Prostate gland (tissue), 2 donors: ENCODE data around the gene PPP1R2C. TPM values are rescaled to one million over a fixed set of nuclear protein-coding genes. Genes with fewer than 3 reads are reported as not detected.

ENCODE experiments used
- DNase-seq: peaks from one replicate; pipeline ENCODE4 v3.0.0-alpha.2; 2019; ENCODE audit warnings: low spot score
- H3K27ac ChIP-seq, 2 donors: fragments of 200-600 bp; sonication (generic); 2 replicates each; pipeline ENCODE4 v1.5.1; 2017 to 2019
- H3K27me3 ChIP-seq: fragments of 200-600 bp; sonication (generic); replicated peaks from 2 replicates; pipeline ENCODE4 v1.5.1; 2019; ENCODE audit not compliant: insufficient read depth
- H3K36me3 ChIP-seq, 2 donors: fragments of 200-600 bp; sonication (generic); 1 replicate in 1 of 2; 2 replicates in 1 of 2; pipeline versions ENCODE4 v1.5.1 to v1.8.1; 2017 to 2019
- H3K4me1 ChIP-seq: fragments of 200-600 bp; sonication (generic); replicated peaks from 2 replicates; pipeline ENCODE4 v1.5.1; 2019
- H3K4me3 ChIP-seq, 2 donors: fragments of 200-600 bp; sonication (generic); 2 replicates each; pipeline ENCODE4 v1.5.1; 2017 to 2019
- H3K9me3 ChIP-seq: fragments of 200-600 bp; sonication (generic); 2 replicates; pipeline ENCODE4 v1.5.1; 2017
- POLR2A ChIP-seq: fragments of 450-650 bp; IDR thresholded peaks from one replicate; pipeline ENCODE4 v1.6.1; 2016; ENCODE audit warnings: antibody characterized with exemption, mild to moderate bottlenecking
- POLR2AphosphoS5 ChIP-seq: sonication (generic); formaldehyde crosslinking; IDR thresholded peaks from one replicate; pipeline ENCODE4 v1.6.1; 2017; ENCODE audit warnings: antibody characterized with exemption
- WGBS: methylation state at CpG from one replicate; pipeline ENCODE4 v1.1.5; 2018; 5-methylcytosine and 5-hydroxymethylcytosine counted together
- intact Hi-C: fragments of 100-400 bp; cut with DNase I; formaldehyde crosslinking; loops from one replicate; pipeline ENCODE4 v1.14.2; 2022
- total RNA-seq, 2 donors: library from RNA; depleted of rRNA; stranded (reverse); fragments of >200 nt; gene quantifications; one replicate each; pipeline ENCODE4 v1.1.0, GENCODE V29; 2016
- TF ChIP-seq, protein P1 (sequence below), 4 experiments: fragments of 200-600 bp in 2 of 4; fragments of 450-650 bp in 2 of 4; sonication (generic) in 2 of 4; IDR thresholded peaks; 1 replicate in 3 of 4; 2 replicates in 1 of 4; pipeline ENCODE4 v1.5.1; 2016 to 2019; ENCODE audit warnings: antibody characterized with exemption in 4 of 4, mild to moderate bottlenecking in 2 of 4, moderate library complexity in 2 of 4

The PPP1R2C gene
- total RNA-seq, 2 donors from 2014 or later = 6.6 TPM; not detected in 1

DNA sequence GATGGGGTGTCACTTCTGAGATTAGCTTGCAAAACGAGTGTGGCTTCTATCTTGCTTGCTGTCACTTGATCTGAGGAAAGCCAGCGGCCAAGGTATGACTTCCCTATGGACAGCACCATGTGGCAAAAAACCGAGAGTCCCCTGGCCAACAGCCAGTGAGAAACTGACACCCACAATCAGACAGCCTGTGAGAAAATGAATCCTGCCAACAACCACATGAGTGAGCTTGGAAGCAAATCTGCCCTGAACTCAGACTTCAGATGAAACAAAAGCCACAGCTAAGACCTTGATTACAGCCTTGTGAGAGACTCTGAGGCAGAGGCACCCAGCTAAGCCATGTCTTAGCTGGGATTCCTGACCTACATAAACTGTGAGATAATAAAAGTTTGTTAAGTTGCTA is 45.5 kb downstream of the PPP1R2C start:
- 29% methylated on average over 3 of the region's 3 CpGs for WGBS

More for the DNA sequence above, 45.5 kb downstream of the PPP1R2C start:
- no peak overlapping the region for H3K27ac ChIP-seq
- H3K4me3 ChIP-seq = no peak overlapping the region
- no peak for DNase-seq
- no peaks in the 10 kb centered on the region for H3K9me3 ChIP-seq
- intact Hi-C loops = no loop called here
- H3K27me3 ChIP-seq = no peaks in the 10 kb centered on the region
- H3K36me3 ChIP-seq = no peaks in the 10 kb centered on the region
- H3K4me1 ChIP-seq = no peaks in the 10 kb centered on the region
- TF ChIP-seq, protein P1, sequence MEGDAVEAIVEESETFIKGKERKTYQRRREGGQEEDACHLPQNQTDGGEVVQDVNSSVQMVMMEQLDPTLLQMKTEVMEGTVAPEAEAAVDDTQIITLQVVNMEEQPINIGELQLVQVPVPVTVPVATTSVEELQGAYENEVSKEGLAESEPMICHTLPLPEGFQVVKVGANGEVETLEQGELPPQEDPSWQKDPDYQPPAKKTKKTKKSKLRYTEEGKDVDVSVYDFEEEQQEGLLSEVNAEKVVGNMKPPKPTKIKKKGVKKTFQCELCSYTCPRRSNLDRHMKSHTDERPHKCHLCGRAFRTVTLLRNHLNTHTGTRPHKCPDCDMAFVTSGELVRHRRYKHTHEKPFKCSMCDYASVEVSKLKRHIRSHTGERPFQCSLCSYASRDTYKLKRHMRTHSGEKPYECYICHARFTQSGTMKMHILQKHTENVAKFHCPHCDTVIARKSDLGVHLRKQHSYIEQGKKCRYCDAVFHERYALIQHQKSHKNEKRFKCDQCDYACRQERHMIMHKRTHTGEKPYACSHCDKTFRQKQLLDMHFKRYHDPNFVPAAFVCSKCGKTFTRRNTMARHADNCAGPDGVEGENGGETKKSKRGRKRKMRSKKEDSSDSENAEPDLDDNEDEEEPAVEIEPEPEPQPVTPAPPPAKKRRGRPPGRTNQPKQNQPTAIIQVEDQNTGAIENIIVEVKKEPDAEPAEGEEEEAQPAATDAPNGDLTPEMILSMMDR (IDR thresholded peaks at IDR 0.05) = no peak
- TF ChIP-seq POLR2AphosphoS5 = no peak
- TF ChIP-seq POLR2A = no peak
